Tibial artery (tissue), 4 donors: ENCODE results near the gene RAB13.
"Not testable (repeated sequence)": the region's sequence is repeated elsewhere in the genome, so short reads cannot be mapped to it uniquely, and the experiment has no call there.

Source experiments
- DNase-seq, 2 donors: peaks; one replicate each; pipeline ENCODE4 v3.0.0-alpha.2; 2019
- H3K27ac ChIP-seq, 2 donors: fragments of 200-600 bp; sonication (generic) in 1 of 2; 1 replicate in 1 of 2; 2 replicates in 1 of 2; pipeline ENCODE4 v1.5.1; 2018 to 2019; ENCODE audit warnings: mild to moderate bottlenecking in 1 of 2
- H3K27me3 ChIP-seq, 2 donors: fragments of 200-600 bp; sonication (generic) in 1 of 2; one replicate each; pipeline versions ENCODE4 v1.5.1 to v1.6.0; 2016 to 2019
- H3K36me3 ChIP-seq, 3 donors: fragments of 200-600 bp; sonication (generic) in 2 of 3; one replicate each; pipeline ENCODE4 v1.5.1; 2016 to 2019; ENCODE audit warnings: mild to moderate bottlenecking in 2 of 3
- H3K4me1 ChIP-seq, 4 donors: fragments of 200-600 bp; sonication (generic) in 2 of 4; 1 replicate in 3 of 4; 2 replicates in 1 of 4; pipeline ENCODE4 v1.5.1; 2016 to 2019
- H3K4me3 ChIP-seq, 2 donors: fragments of 200-600 bp; sonication (generic) in 1 of 2; 1 replicate in 1 of 2; 2 replicates in 1 of 2; pipeline ENCODE4 v1.5.1; 2018 to 2019; ENCODE audit warnings: mild to moderate bottlenecking in 2 of 2
- H3K9me3 ChIP-seq, 3 donors: fragments of 200-600 bp; sonication (generic) in 1 of 3; one replicate each; pipeline ENCODE4 v1.5.1; 2016 to 2019
- CTCF ChIP-seq, 2 experiments: fragments of 200-600 bp in 1 of 2; fragments of 450-650 bp in 1 of 2; IDR thresholded peaks; one replicate each; pipeline ENCODE4 v1.5.1; 2017 to 2019; ENCODE audit warnings: antibody characterized with exemption in 2 of 2, mild to moderate bottlenecking in 1 of 2, moderate library complexity in 1 of 2
- intact Hi-C: fragments of 100-400 bp; cut with DNase I; formaldehyde crosslinking; loops from one replicate; pipeline ENCODE4 v1.15.0; 2023; ENCODE audit warnings: low total_unique reads

Gene RAB13

GRCh38 chr1:154012129-154012528 is 26.0 kb upstream of the RAB13 start:
- intact Hi-C loops, result no loop called here
- no peak for TF ChIP-seq CTCF (IDR thresholded peaks at IDR 0.05)
- no peak for DNase-seq

DNA sequence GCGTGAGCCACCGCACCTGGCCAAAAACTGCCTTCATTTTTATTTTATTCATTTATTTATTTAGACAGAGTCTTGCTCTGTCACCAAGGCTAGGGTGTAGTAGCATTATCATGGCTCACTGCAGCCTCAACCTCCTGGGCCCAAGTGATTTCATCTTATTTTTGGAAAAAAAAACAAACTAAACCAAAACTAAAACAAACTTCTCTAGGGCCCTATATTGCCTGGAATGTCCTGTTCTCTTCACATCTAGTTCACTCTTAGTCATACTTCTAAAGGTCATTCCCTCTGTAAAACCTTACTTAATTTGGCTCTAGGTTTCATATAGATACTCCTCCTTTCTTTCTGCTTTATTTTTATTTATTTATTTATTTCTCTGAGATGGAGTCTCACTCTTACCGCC is 20.0 kb upstream of the RAB13 start:
- no peaks in the 10 kb centered on the region for H3K27me3 ChIP-seq
- no peaks in the 10 kb centered on the region for H3K9me3 ChIP-seq
- no peaks in the 10 kb centered on the region for H3K36me3 ChIP-seq
- intact Hi-C loops, result no loop called here
- H3K27ac ChIP-seq, result peak overlapping the region; percentile 41 to 50
- no peak for TF ChIP-seq CTCF (IDR thresholded peaks at IDR 0.05)
- no peak for DNase-seq
- peaks cover 0 to 16% (median 4%) of the 10 kb centered on the region in 4 donors for H3K4me1 ChIP-seq
- no peak overlapping the region for H3K4me3 ChIP-seq

More at GRCh38 chr1:154012129-154012528, 26.0 kb upstream of the RAB13 start:
- Histone ChIP-seq H3K36me3 (no peaks in the 10 kb centered on the region), H3K27ac (no peak overlapping the region), H3K4me1 (no peaks in the 10 kb centered on the region), H3K4me3 (no peak overlapping the region), H3K27me3 (no peaks in the 10 kb centered on the region), H3K9me3 (no peaks in the 10 kb centered on the region)

- H3K9me3 ChIP-seq, result no peaks in the 10 kb centered on the region
- no peak for TF ChIP-seq CTCF (IDR thresholded peaks at IDR 0.05)
- intact Hi-C loops, result no loop called here
Measured at GRCh38 chr1:154000420-154000819, 14.3 kb upstream of the RAB13 start.

GRCh38 chr1:153996882-153997281 is 10.7 kb upstream of the RAB13 start:
- H3K9me3 ChIP-seq, H3K4me3 ChIP-seq, H3K27ac ChIP-seq, H3K27me3 ChIP-seq, intact Hi-C loops: not testable (repeated sequence)
- H3K36me3 ChIP-seq, result peaks cover 42 to 43% (median 42%) of the 10 kb centered on the region in 3 donors
- H3K4me1 ChIP-seq, result peaks cover 0 to 25% (median 17%) of the 10 kb centered on the region in 4 donors
- DNase-seq, result peak in 1 of 2 donors; percentile 29

More at GRCh38 chr1:154000420-154000819, 14.3 kb upstream of the RAB13 start:
- no peak for DNase-seq
- no peak overlapping the region for H3K27ac ChIP-seq
- peaks cover 0 to 4% (median under 1%) of the 10 kb centered on the region in 4 donors for H3K4me1 ChIP-seq
- H3K27me3 ChIP-seq, result no peaks in the 10 kb centered on the region
- H3K36me3 ChIP-seq, result peaks cover 8% of the 10 kb centered on the region in 3 donors
- H3K4me3 ChIP-seq, result no peak overlapping the region

- Histone ChIP-seq H3K4me1 (peaks cover 0 to 32% (median 23%) of the 10 kb centered on the region in 4 donors), H3K4me3 (no peak overlapping the region), H3K27ac (no peak overlapping the region), H3K27me3 (no peaks in the 10 kb centered on the region), H3K9me3 (no peaks in the 10 kb centered on the region), H3K36me3 (peaks cover 43 to 52% (median 44%) of the 10 kb centered on the region in 3 donors)
- DNase-seq, result peak in 1 of 2 donors; percentile 27
- no peak for TF ChIP-seq CTCF (IDR thresholded peaks at IDR 0.05)
- intact Hi-C loops, result no loop called here
Measured at GRCh38 chr1:153995640-153996039, 9.5 kb upstream of the RAB13 start.

- Histone ChIP-seq H3K36me3 (peaks cover 43 to 52% (median 44%) of the 10 kb centered on the region in 3 donors), H3K4me3 (no peak overlapping the region), H3K27ac (no peak overlapping the region), H3K27me3 (no peaks in the 10 kb centered on the region), H3K9me3 (no peaks in the 10 kb centered on the region), H3K4me1 (peaks cover 0 to 32% (median 23%) of the 10 kb centered on the region in 4 donors)
- no peak for TF ChIP-seq CTCF (IDR thresholded peaks at IDR 0.05)
- intact Hi-C loops, result no loop called here
- no peak for DNase-seq
Measured at GRCh38 chr1:153995202-153995601, 9.1 kb upstream of the RAB13 start.
